Osteoblast (primary cell): ENCODE data around the gene MAP4K4. TPM values are rescaled to one million over a fixed set of nuclear protein-coding genes. Genes with fewer than 3 reads are reported as not detected.

Experiments used
- DNase-seq: peaks from one replicate; pipeline ENCODE4 v3.0.0; 2011; ENCODE audit warnings: low spot score, mixed read lengths; ENCODE audit not compliant: insufficient read length; ENCODE audit errors: missing footprints
- H2AFZ ChIP-seq: 2 replicates; pipeline ENCODE4 v1.6.0; 2011; ENCODE audit warnings: mild to moderate bottlenecking, low read length
- H3K27ac ChIP-seq: 2 replicates; pipeline ENCODE4 v1.5.1; 2011; ENCODE audit warnings: mild to moderate bottlenecking, low read depth, low read length, moderate library complexity
- H3K27me3 ChIP-seq: 2 replicates; pipeline ENCODE4 v1.6.0; 2012; ENCODE audit warnings: mild to moderate bottlenecking, control low read depth, inconsistent platforms, low read length, moderate library complexity; ENCODE audit not compliant: insufficient read depth
- H3K36me3 ChIP-seq: 2 replicates; pipeline ENCODE4 v1.5.1; 2011; ENCODE audit warnings: mild to moderate bottlenecking, low read length, control low read depth, moderate library complexity; ENCODE audit not compliant: insufficient read depth
- H3K4me1 ChIP-seq: 2 replicates; pipeline ENCODE4 v1.5.1; 2011; ENCODE audit warnings: mild to moderate bottlenecking, low read length, control low read depth, moderate library complexity; ENCODE audit not compliant: insufficient read depth
- H3K4me2 ChIP-seq: 2 replicates; pipeline ENCODE4 v1.6.0; 2011; ENCODE audit warnings: mild to moderate bottlenecking, low read length; ENCODE audit not compliant: insufficient read depth
- H3K4me3 ChIP-seq: fragments of 200-600 bp; sonication (generic); 3 replicates; pipeline ENCODE4 v1.5.1; 2012; ENCODE audit warnings: mild to moderate bottlenecking, low read length, inconsistent platforms; ENCODE audit not compliant: insufficient read depth
- H3K79me2 ChIP-seq: 2 replicates; pipeline ENCODE4 v1.6.0; 2012; ENCODE audit warnings: mild to moderate bottlenecking, low read length, control low read depth, inconsistent platforms; ENCODE audit not compliant: insufficient read depth
- H3K9me3 ChIP-seq: 2 replicates; pipeline ENCODE4 v1.5.1; 2011; ENCODE audit warnings: low read depth, low read length, control low read depth
- H4K20me1 ChIP-seq: 2 replicates; pipeline ENCODE4 v1.6.0; 2012; ENCODE audit warnings: mild to moderate bottlenecking, low read length, control low read depth; ENCODE audit not compliant: insufficient read depth
- total RNA-seq: library from RNA; depleted of rRNA; stranded (reverse); fragments of >200 nt; gene quantifications from 2 replicates; pipeline ENCODE4 v1.2.3, GENCODE V29; 2012
- TF ChIP-seq, protein P1 (sequence below): IDR thresholded peaks from 2 replicates; pipeline ENCODE4 v1.5.1; 2011; ENCODE audit warnings: mild to moderate bottlenecking, low read depth, low read length, moderate library complexity; ENCODE audit errors: extremely low read depth

The MAP4K4 gene
- total RNA-seq, 1 donor = 231 TPM

DNA sequence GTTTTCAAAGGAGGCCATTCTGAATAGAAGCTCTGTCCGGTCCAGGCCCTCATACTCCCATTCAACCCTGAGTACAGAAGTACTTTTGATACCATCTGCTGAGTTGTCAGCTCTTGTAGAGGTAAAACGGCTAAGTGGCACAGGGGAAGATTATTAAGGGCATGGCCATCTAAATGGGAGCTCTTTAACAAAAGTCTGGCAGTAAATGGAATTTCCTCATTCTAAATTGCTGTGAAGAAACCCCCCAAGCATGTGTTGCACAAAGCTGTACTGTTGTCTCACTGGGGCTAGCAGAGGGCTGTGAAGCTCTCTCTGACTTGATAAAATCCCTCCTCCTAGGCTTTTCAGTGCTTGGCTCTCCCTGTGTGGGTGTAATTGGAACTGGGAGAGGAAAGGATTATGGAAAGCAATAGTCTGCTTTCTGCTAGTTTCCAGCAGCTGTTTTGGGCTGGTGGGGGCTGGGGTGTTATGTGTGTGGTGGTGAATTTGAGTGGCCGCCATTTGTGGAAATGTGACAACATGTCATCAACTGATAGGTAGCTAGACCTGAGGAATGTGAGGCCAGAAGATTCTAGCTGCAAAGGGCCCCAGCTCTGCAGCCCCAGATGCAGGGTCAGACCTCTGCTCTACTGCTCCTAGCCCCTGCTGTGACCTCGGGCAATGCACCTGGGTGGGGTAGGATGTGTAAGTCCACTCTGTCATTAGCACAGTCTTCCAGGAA, 65.1 kb downstream of the MAP4K4 start:
- peaks cover 68% of the 10 kb centered on the region for H3K4me1 ChIP-seq

DNA sequence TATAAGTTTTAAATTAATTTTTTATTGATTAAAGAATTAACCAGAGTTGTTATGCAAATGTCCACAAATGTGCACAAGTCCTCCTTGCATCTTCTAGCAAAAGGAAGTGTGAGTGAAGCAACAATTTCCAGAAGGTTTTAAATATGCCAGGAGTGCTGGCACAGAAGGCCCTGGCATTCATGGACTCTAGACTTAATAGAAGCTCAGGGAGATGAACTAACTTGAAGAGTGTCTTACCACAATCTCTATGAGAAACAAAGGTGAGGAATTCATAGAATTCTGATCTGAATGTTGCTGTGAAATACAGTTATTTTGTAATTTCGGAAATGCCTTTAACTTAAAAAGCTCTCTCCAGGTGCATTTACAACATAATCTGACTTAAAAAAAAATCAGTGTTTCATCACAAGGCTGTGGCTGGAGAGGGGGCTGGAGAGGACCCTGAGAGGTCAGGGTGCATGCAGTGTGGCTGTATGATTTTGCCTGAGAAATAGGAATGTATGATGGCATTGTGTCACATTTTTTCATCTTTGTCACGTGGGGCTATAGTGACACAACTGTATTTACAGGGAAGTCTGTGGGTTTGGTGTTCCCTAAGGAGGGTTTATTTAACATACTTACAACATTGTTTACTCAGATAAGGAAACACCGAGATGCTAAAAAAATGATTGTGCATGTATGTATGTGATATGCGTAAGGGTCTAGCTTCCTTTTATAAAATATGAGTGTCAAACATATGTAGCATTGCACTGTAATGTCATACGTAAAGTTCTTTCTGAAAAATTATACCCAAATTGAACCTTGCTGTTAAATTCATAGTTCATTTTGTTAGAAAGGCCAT, 66.2 kb downstream of the MAP4K4 start:
- Histone ChIP-seq H3K4me3 (no peak overlapping the region), H3K27me3 (no peaks in the 10 kb centered on the region), H3K4me2 (no peak overlapping the region), H3K79me2 (peaks cover 90% of the 10 kb centered on the region), H3K27ac (peak overlapping the region; percentile 21), H3K4me1 (peaks cover 69% of the 10 kb centered on the region), H3K9me3 (no peaks in the 10 kb centered on the region), H2AFZ (no peak overlapping the region), H4K20me1 (peaks cover 50% of the 10 kb centered on the region), H3K36me3 (peaks cover 5% of the 10 kb centered on the region)
- DNase-seq = no peak
- TF ChIP-seq, protein P1, sequence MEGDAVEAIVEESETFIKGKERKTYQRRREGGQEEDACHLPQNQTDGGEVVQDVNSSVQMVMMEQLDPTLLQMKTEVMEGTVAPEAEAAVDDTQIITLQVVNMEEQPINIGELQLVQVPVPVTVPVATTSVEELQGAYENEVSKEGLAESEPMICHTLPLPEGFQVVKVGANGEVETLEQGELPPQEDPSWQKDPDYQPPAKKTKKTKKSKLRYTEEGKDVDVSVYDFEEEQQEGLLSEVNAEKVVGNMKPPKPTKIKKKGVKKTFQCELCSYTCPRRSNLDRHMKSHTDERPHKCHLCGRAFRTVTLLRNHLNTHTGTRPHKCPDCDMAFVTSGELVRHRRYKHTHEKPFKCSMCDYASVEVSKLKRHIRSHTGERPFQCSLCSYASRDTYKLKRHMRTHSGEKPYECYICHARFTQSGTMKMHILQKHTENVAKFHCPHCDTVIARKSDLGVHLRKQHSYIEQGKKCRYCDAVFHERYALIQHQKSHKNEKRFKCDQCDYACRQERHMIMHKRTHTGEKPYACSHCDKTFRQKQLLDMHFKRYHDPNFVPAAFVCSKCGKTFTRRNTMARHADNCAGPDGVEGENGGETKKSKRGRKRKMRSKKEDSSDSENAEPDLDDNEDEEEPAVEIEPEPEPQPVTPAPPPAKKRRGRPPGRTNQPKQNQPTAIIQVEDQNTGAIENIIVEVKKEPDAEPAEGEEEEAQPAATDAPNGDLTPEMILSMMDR = no peak

More for the DNA sequence above, 65.1 kb downstream of the MAP4K4 start:
- Histone ChIP-seq H3K27ac (peak overlapping the region; percentile 21), H3K36me3 (peaks cover 5% of the 10 kb centered on the region), H3K9me3 (no peaks in the 10 kb centered on the region), H3K27me3 (no peaks in the 10 kb centered on the region), H3K4me2 (peak overlapping the region; percentile 12), H3K79me2 (peaks cover 90% of the 10 kb centered on the region), H2AFZ (no peak overlapping the region), H3K4me3 (no peak overlapping the region), H4K20me1 (peaks cover 44% of the 10 kb centered on the region)
- DNase-seq = no peak
- TF ChIP-seq, protein P1 = no peak

DNA sequence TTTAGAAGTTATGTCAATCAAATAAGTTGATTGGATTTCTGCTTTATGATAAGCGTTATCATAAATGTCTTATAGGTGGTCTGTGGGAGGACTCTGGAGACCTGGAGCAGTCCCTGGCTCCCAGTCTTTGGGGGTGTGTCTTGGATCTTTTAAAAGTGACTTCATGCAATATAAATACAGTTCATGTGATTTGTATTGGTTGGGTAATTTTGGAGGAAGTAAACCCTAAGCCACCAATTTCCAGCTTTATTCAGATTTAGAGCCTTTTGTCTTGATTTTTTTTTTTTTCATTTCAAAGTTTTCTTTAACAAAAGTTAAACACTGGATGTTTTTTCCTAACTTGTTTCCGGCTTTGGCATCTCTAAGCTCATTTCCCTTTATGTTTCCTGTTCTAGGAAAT, 68.8 kb downstream of the MAP4K4 start:
- H4K20me1 ChIP-seq = peaks cover 64% of the 10 kb centered on the region
- no peak for DNase-seq
- H3K36me3 ChIP-seq = peaks cover 5% of the 10 kb centered on the region
- H3K4me2 ChIP-seq = peak overlapping the region; percentile 74
- H3K4me1 ChIP-seq = peaks cover 81% of the 10 kb centered on the region
- H3K27ac ChIP-seq = peak overlapping the region; percentile 84
- no peaks in the 10 kb centered on the region for H3K9me3 ChIP-seq
- TF ChIP-seq, protein P1 = no peak
- H3K27me3 ChIP-seq = no peaks in the 10 kb centered on the region
- H3K79me2 ChIP-seq = peaks cover 99% of the 10 kb centered on the region
- H2AFZ ChIP-seq = no peak overlapping the region
- peak overlapping the region; percentile 49 for H3K4me3 ChIP-seq
